HEK293 (cell line): ENCODE measurements around the gene NDE1.

ENCODE experiments used
- HOXA7 ChIP-seq: sonication (generic); formaldehyde crosslinking; IDR thresholded peaks from 2 replicates; pipeline ENCODE4 v1.8.1; 2022; ENCODE audit warnings: missing genetic modification reagents, borderline replicate concordance
- SALL2 ChIP-seq: fragments of 450-650 bp; formaldehyde crosslinking; IDR thresholded peaks from 2 replicates; pipeline ENCODE4 v1.5.0; 2017; ENCODE audit warnings: missing biosample characterization, mild to moderate bottlenecking, missing genetic modification characterization, borderline replicate concordance
- ZNF19 ChIP-seq: fragments of 450-650 bp; formaldehyde crosslinking; IDR thresholded peaks from 2 replicates; pipeline ENCODE4; 2016; ENCODE audit warnings: missing biosample characterization, missing genetic modification characterization, low read depth
- ZNF274 ChIP-seq, 2 experiments: fragments of 200-500 bp in 1 of 2; fragments of 450-650 bp in 1 of 2; sonication (Bioruptor generic) in 1 of 2; formaldehyde crosslinking in 1 of 2; IDR thresholded peaks; 2 replicates each; pipeline versions ENCODE4 v1.5.1 to v1.6.1; 2014 to 2016; ENCODE audit warnings: borderline replicate concordance in 1 of 2, inconsistent platforms in 1 of 2, low read length in 1 of 2, missing biosample characterization in 1 of 2, missing genetic modification characterization in 1 of 2
- ZNF350 ChIP-seq: fragments of 450-650 bp; formaldehyde crosslinking; IDR thresholded peaks from 2 replicates; pipeline ENCODE4 v1.5.0; 2017; ENCODE audit warnings: missing biosample characterization, mild to moderate bottlenecking, missing genetic modification characterization
- ZNF404 ChIP-seq: fragments of 450-650 bp; formaldehyde crosslinking; IDR thresholded peaks from 2 replicates; pipeline ENCODE4 v1.5.1; 2017; ENCODE audit warnings: missing biosample characterization, missing genetic modification characterization
- ZNF473 ChIP-seq: fragments of 450-650 bp; formaldehyde crosslinking; IDR thresholded peaks from 2 replicates; pipeline ENCODE4 v1.5.1; 2017; ENCODE audit warnings: missing biosample characterization, missing genetic modification characterization
- ZNF549 ChIP-seq: fragments of 450-650 bp; IDR thresholded peaks from 2 replicates; pipeline ENCODE4 v1.5.1; 2018; ENCODE audit warnings: missing biosample characterization, missing genetic modification characterization, mild to moderate bottlenecking, inconsistent platforms, moderate library complexity
- ZNF660 ChIP-seq: fragments of 450-650 bp; IDR thresholded peaks from 2 replicates; pipeline ENCODE4 v1.5.1; 2018; ENCODE audit warnings: missing biosample characterization, mild to moderate bottlenecking, missing genetic modification characterization
- TF ChIP-seq, protein P1 (sequence below): fragments of 450-650 bp; formaldehyde crosslinking; IDR thresholded peaks from 2 replicates; pipeline ENCODE4 v1.5.1; 2016; ENCODE audit warnings: missing biosample characterization, missing genetic modification characterization
- TF ChIP-seq, protein P2 (sequence below): fragments of 450-650 bp; formaldehyde crosslinking; IDR thresholded peaks from 2 replicates; pipeline ENCODE4 v1.5.1; 2016; ENCODE audit warnings: missing biosample characterization, missing genetic modification characterization
- TF ChIP-seq, protein P3 (sequence below): fragments of 450-650 bp; formaldehyde crosslinking; IDR thresholded peaks from 2 replicates; pipeline ENCODE4 v1.5.1; 2016; ENCODE audit warnings: missing biosample characterization, missing genetic modification characterization, borderline replicate concordance
- TF ChIP-seq, protein P4 (sequence below): fragments of 450-650 bp; IDR thresholded peaks from 2 replicates; pipeline ENCODE4 v1.5.1; 2018; ENCODE audit warnings: missing biosample characterization, mild to moderate bottlenecking, missing genetic modification characterization

DNA sequence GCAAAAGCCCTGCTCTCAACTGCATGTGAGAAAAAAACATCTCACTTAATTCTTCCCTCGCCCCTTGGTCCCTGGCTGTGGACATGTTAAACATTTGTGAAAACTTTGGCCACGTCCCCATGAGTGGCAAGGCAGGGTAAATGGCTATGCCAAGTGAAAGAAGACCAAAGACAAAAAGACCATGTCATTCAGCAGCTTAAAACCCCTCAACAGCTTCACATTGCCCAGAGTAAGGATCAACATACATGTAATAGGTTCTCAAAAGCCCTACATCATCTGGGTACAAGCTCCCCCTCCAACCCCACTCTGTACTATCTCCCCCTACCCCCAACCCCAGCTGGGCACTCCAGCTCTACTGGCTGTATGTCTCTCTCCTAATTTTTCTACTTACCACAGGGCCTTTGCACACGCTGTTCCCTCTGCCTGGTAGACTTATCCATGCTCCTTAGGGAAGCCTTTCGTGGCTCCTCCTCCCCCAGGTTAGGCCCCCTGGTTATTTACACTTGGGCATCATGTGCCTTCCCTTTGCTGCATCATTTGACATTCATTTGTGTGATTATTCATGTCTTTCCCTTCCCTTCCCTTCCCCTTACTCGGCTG is 75.7 kb downstream of the NDE1 start:
- TF ChIP-seq, protein P1, sequence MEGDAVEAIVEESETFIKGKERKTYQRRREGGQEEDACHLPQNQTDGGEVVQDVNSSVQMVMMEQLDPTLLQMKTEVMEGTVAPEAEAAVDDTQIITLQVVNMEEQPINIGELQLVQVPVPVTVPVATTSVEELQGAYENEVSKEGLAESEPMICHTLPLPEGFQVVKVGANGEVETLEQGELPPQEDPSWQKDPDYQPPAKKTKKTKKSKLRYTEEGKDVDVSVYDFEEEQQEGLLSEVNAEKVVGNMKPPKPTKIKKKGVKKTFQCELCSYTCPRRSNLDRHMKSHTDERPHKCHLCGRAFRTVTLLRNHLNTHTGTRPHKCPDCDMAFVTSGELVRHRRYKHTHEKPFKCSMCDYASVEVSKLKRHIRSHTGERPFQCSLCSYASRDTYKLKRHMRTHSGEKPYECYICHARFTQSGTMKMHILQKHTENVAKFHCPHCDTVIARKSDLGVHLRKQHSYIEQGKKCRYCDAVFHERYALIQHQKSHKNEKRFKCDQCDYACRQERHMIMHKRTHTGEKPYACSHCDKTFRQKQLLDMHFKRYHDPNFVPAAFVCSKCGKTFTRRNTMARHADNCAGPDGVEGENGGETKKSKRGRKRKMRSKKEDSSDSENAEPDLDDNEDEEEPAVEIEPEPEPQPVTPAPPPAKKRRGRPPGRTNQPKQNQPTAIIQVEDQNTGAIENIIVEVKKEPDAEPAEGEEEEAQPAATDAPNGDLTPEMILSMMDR = no peak
- TF ChIP-seq, protein P2, sequence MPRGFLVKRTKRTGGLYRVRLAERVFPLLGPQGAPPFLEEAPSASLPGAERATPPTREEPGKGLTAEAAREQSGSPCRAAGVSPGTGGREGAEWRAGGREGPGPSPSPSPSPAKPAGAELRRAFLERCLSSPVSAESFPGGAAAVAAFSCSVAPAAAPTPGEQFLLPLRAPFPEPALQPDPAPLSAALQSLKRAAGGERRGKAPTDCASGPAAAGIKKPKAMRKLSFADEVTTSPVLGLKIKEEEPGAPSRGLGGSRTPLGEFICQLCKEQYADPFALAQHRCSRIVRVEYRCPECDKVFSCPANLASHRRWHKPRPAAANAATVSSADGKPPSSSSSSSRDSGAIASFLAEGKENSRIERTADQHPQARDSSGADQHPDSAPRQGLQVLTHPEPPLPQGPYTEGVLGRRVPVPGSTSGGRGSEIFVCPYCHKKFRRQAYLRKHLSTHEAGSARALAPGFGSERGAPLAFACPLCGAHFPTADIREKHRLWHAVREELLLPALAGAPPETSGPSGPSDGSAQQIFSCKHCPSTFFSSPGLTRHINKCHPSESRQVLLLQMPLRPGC (tag by site-specific recombination) = no peak
- TF ChIP-seq, protein P3, sequence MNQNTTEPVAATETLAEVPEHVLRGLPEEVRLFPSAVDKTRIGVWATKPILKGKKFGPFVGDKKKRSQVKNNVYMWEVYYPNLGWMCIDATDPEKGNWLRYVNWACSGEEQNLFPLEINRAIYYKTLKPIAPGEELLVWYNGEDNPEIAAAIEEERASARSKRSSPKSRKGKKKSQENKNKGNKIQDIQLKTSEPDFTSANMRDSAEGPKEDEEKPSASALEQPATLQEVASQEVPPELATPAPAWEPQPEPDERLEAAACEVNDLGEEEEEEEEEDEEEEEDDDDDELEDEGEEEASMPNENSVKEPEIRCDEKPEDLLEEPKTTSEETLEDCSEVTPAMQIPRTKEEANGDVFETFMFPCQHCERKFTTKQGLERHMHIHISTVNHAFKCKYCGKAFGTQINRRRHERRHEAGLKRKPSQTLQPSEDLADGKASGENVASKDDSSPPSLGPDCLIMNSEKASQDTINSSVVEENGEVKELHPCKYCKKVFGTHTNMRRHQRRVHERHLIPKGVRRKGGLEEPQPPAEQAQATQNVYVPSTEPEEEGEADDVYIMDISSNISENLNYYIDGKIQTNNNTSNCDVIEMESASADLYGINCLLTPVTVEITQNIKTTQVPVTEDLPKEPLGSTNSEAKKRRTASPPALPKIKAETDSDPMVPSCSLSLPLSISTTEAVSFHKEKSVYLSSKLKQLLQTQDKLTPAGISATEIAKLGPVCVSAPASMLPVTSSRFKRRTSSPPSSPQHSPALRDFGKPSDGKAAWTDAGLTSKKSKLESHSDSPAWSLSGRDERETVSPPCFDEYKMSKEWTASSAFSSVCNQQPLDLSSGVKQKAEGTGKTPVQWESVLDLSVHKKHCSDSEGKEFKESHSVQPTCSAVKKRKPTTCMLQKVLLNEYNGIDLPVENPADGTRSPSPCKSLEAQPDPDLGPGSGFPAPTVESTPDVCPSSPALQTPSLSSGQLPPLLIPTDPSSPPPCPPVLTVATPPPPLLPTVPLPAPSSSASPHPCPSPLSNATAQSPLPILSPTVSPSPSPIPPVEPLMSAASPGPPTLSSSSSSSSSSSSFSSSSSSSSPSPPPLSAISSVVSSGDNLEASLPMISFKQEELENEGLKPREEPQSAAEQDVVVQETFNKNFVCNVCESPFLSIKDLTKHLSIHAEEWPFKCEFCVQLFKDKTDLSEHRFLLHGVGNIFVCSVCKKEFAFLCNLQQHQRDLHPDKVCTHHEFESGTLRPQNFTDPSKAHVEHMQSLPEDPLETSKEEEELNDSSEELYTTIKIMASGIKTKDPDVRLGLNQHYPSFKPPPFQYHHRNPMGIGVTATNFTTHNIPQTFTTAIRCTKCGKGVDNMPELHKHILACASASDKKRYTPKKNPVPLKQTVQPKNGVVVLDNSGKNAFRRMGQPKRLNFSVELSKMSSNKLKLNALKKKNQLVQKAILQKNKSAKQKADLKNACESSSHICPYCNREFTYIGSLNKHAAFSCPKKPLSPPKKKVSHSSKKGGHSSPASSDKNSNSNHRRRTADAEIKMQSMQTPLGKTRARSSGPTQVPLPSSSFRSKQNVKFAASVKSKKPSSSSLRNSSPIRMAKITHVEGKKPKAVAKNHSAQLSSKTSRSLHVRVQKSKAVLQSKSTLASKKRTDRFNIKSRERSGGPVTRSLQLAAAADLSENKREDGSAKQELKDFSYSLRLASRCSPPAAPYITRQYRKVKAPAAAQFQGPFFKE (tag by site-specific recombination) = no peak
- TF ChIP-seq ZNF350 (tag by site-specific recombination) (no peak), ZNF660 (tag by site-specific recombination) (no peak), ZNF274 (IDR thresholded peaks at IDR 0.05; ENCODE audit: low read length) (no peak), ZNF274 (tag by site-specific recombination; IDR thresholded peaks at IDR 0.05; ENCODE audit: borderline replicate concordance) (no peak), ZNF549 (no peak), ZNF19 (tag by site-specific recombination) (no peak), ZNF473 (tag by site-specific recombination) (no peak), HOXA7 (CRISPR knock-in tag) (no peak), SALL2 (no peak), ZNF404 (no peak)
- TF ChIP-seq, protein P4, sequence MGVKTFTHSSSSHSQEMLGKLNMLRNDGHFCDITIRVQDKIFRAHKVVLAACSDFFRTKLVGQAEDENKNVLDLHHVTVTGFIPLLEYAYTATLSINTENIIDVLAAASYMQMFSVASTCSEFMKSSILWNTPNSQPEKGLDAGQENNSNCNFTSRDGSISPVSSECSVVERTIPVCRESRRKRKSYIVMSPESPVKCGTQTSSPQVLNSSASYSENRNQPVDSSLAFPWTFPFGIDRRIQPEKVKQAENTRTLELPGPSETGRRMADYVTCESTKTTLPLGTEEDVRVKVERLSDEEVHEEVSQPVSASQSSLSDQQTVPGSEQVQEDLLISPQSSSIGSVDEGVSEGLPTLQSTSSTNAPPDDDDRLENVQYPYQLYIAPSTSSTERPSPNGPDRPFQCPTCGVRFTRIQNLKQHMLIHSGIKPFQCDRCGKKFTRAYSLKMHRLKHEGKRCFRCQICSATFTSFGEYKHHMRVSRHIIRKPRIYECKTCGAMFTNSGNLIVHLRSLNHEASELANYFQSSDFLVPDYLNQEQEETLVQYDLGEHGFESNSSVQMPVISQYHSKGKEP = no peak
